Neural cell (in vitro differentiated cells): ENCODE results near the gene UBE2E1.

Experiments
- EP300 ChIP-seq: fragments of 450-650 bp; conservative IDR thresholded peaks from 2 replicates; pipeline ENCODE4 v1.6.1; 2014; ENCODE audit warnings: antibody characterized with exemption, mild to moderate bottlenecking, moderate library complexity; ENCODE audit not compliant: poor library complexity, severe bottlenecking
- EZH2 ChIP-seq: fragments of 200-600, 300-800 bp; shearing (Covaris generic), sonication (generic); IDR thresholded peaks from 2 replicates; pipeline ENCODE4 v1.6.1; 2014; ENCODE audit warnings: antibody characterized with exemption, low read length, borderline replicate concordance, mild to moderate bottlenecking; ENCODE audit not compliant: insufficient read depth, poor library complexity, severe bottlenecking
- RAD21 ChIP-seq: fragments of 450-650 bp; conservative IDR thresholded peaks from 2 replicates; pipeline ENCODE4 v1.6.1; 2014; ENCODE audit warnings: antibody characterized with exemption, mild to moderate bottlenecking, moderate library complexity
- TAF1 ChIP-seq: IDR thresholded peaks from 2 replicates; pipeline ENCODE4 v1.6.1; 2012; ENCODE audit warnings: low read depth
- TF ChIP-seq, protein P1 (sequence below): fragments of 450-650 bp; IDR thresholded peaks from 2 replicates; pipeline ENCODE4 v1.5.1; 2014; ENCODE audit warnings: antibody characterized with exemption, mild to moderate bottlenecking, moderate library complexity; ENCODE audit not compliant: poor library complexity, severe bottlenecking

DNA sequence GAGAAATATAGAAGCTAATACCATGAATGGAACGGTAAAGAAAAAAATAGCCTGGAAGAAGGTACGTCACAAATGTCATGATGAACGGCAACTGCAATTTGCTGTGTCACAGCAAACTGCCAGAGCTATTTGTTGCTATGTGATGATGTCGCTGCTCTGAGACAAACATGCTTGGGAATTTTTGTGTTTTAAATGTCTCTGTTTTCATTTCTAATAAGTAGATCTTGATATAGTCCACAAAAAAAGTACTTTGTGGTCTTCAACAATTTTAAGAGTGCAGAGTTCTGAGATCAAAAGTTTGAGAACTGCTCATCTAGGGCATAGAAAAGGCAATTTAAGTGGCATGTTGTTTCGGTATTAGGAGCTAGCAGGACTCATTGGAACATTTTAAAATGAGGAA is 135.0 kb downstream of the UBE2E1 start:
- TF ChIP-seq EP300, result peak; percentile 77
- TF ChIP-seq, protein P1, sequence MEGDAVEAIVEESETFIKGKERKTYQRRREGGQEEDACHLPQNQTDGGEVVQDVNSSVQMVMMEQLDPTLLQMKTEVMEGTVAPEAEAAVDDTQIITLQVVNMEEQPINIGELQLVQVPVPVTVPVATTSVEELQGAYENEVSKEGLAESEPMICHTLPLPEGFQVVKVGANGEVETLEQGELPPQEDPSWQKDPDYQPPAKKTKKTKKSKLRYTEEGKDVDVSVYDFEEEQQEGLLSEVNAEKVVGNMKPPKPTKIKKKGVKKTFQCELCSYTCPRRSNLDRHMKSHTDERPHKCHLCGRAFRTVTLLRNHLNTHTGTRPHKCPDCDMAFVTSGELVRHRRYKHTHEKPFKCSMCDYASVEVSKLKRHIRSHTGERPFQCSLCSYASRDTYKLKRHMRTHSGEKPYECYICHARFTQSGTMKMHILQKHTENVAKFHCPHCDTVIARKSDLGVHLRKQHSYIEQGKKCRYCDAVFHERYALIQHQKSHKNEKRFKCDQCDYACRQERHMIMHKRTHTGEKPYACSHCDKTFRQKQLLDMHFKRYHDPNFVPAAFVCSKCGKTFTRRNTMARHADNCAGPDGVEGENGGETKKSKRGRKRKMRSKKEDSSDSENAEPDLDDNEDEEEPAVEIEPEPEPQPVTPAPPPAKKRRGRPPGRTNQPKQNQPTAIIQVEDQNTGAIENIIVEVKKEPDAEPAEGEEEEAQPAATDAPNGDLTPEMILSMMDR, result no peak
- TF ChIP-seq TAF1, result no peak
- TF ChIP-seq RAD21, result no peak
- no peak for TF ChIP-seq EZH2
